HEK293T (cell line): ENCODE data around the gene FGFR2.

Experiments
- ARNT ChIP-seq: fragments of 450-650 bp; IDR thresholded peaks from 2 replicates; pipeline ENCODE4 v1.6.1; 2017; ENCODE audit warnings: mild to moderate bottlenecking
- BHLHE40 ChIP-seq: fragments of 450-650 bp; IDR thresholded peaks from 2 replicates; pipeline ENCODE4 v1.6.1; 2016; ENCODE audit warnings: mild to moderate bottlenecking, moderate library complexity, borderline replicate concordance
- FOXA1 ChIP-seq: fragments of 450-650 bp; IDR thresholded peaks from 2 replicates; pipeline ENCODE4 v1.6.1; 2016; ENCODE audit warnings: mild to moderate bottlenecking
- FOXK2 ChIP-seq: fragments of 450-650 bp; IDR thresholded peaks from 2 replicates; pipeline ENCODE4 v1.6.1; 2016; ENCODE audit warnings: mild to moderate bottlenecking
- FOXM1 ChIP-seq: fragments of 450-650 bp; IDR thresholded peaks from 2 replicates; pipeline ENCODE4 v1.6.1; 2017; ENCODE audit warnings: mild to moderate bottlenecking, borderline replicate concordance
- PKNOX1 ChIP-seq: fragments of 450-650 bp; IDR thresholded peaks from 2 replicates; pipeline ENCODE4 v1.6.1; 2016
- SP1 ChIP-seq: fragments of 450-650 bp; IDR thresholded peaks from 2 replicates; pipeline ENCODE4 v1.6.1; 2017
- SUZ12 ChIP-seq: fragments of 450-650 bp; IDR thresholded peaks from 2 replicates; pipeline ENCODE4 v1.6.1; 2016; ENCODE audit warnings: mild to moderate bottlenecking
- TARDBP ChIP-seq: fragments of 450-650 bp; IDR thresholded peaks from 2 replicates; pipeline ENCODE4 v1.6.1; 2016
- ZNF384 ChIP-seq: fragments of 450-650 bp; IDR thresholded peaks from 2 replicates; pipeline ENCODE4 v1.6.1; 2016

GRCh38 chr10:121578298-121578697 is 19.9 kb downstream of the FGFR2 start:
- TF ChIP-seq SP1 (no peak), PKNOX1 (no peak), FOXA1 (no peak), FOXK2 (no peak), SUZ12 (no peak), BHLHE40 (no peak), FOXM1 (no peak), ZNF384 (no peak), ARNT (no peak), TARDBP (no peak)
